ENCODE results near the gene KCNJ15.

The KCNJ15 gene

DNA sequence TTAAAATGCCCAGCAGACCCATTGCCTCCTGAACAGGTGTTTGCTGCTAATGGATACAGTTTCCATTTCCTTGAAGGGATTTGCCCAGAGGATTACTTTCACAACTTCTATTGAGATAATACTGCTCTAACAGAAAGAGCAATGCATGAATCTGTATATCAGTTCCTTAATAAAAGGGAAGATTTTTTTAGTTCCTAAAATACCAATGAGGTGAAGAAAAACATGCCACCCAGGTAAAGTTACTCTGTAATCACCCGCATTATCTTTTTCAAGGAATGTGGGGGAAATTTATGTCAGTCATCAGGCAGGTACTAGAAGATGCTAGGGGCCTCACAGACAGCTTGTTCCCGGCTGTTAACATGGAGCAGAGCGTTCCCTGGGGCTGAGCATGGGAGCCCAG, 41.1 kb downstream of the KCNJ15 start:
- Histone ChIP-seq H3K9ac (ENCODE audit: low read depth, low read length) (no peak overlapping the region), H3K4me1 (ENCODE audit: control insufficient read depth, insufficient read depth, low read length) (peaks cover 20% of the 10 kb centered on the region; the same call in 1 of the 2 replicates), H3K27me3 (ENCODE audit: control insufficient read depth, insufficient read depth, low read length) (no peaks in the 10 kb centered on the region), H3K36me3 (ENCODE audit: control insufficient read depth, insufficient read depth, low read length) (no peaks in the 10 kb centered on the region), H3K27ac (ENCODE audit: low read depth, low read length) (no peak overlapping the region), H3K9me3 (ENCODE audit: control insufficient read depth, insufficient read depth, low read length) (no peaks in the 10 kb centered on the region), H3K4me3 (ENCODE audit: low read depth, low read length) (no peak overlapping the region)

DNA sequence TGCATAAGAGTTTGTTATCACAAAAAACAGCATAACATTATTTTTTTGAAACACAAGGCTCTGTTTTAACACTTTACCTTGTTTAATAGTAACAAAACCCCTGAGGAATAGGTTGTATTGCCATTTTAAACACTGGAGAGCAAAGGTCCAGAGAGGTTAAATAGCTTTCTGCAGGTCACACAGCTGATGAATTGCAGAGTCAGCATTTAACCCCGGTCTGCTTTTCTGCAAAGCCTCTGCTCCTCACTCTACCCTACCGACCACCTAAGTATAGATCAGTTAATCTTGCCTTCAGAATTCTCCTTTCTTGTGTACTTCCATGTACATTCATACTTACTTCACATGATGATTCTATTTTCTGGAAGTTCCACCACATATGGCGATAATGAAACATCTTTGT, 42.0 kb downstream of the KCNJ15 start:
- no peak overlapping the region for H3K9ac ChIP-seq (ENCODE audit: low read depth, low read length)
- H3K4me3 ChIP-seq (ENCODE audit: low read depth, low read length): no peak overlapping the region
- no peaks in the 10 kb centered on the region for H3K36me3 ChIP-seq (ENCODE audit: control insufficient read depth, insufficient read depth, low read length)
- H3K4me1 ChIP-seq (ENCODE audit: control insufficient read depth, insufficient read depth, low read length): peaks cover 20% of the 10 kb centered on the region; the same call in 1 of the 2 replicates
- no peak overlapping the region for H3K27ac ChIP-seq (ENCODE audit: low read depth, low read length)
- no peaks in the 10 kb centered on the region for H3K27me3 ChIP-seq (ENCODE audit: control insufficient read depth, insufficient read depth, low read length)
- H3K9me3 ChIP-seq (ENCODE audit: control insufficient read depth, insufficient read depth, low read length): no peaks in the 10 kb centered on the region

DNA sequence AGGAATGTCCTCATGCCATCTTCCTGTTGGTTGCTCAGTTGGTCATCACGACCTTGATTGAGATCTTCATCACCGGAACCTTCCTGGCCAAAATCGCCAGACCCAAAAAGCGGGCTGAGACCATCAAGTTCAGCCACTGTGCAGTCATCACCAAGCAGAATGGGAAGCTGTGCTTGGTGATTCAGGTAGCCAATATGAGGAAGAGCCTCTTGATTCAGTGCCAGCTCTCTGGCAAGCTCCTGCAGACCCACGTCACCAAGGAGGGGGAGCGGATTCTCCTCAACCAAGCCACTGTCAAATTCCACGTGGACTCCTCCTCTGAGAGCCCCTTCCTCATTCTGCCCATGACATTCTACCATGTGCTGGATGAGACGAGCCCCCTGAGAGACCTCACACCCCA, 42.9 kb downstream of the KCNJ15 start:
- Histone ChIP-seq H3K4me3 (ENCODE audit: low read depth, low read length) (no peak overlapping the region), H3K9me3 (ENCODE audit: control insufficient read depth, insufficient read depth, low read length) (no peaks in the 10 kb centered on the region), H3K4me1 (ENCODE audit: control insufficient read depth, insufficient read depth, low read length) (peaks cover 20% of the 10 kb centered on the region; the same call in 1 of the 2 replicates), H3K27me3 (ENCODE audit: control insufficient read depth, insufficient read depth, low read length) (no peaks in the 10 kb centered on the region), H3K27ac (ENCODE audit: low read depth, low read length) (no peak overlapping the region), H3K9ac (ENCODE audit: low read depth, low read length) (no peak overlapping the region), H3K36me3 (ENCODE audit: control insufficient read depth, insufficient read depth, low read length) (no peaks in the 10 kb centered on the region)

DNA sequence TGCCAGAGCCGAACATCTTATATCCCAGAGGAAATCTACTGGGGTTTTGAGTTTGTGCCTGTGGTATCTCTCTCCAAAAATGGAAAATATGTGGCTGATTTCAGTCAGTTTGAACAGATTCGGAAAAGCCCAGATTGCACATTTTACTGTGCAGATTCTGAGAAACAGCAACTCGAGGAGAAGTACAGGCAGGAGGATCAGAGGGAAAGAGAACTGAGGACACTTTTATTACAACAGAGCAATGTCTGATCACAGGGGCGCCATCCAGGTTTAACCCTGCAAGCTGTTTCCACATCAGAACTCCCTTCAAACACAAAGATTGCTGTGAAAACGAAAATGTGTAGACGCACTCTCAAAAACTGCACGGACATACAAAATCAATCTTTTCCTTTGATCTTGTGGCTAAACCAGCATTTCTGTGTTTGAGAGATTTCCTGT, 43.4 kb downstream of the KCNJ15 start:
- peaks cover 20% of the 10 kb centered on the region; the same call in 1 of the 2 replicates for H3K4me1 ChIP-seq (ENCODE audit: control insufficient read depth, insufficient read depth, low read length)

DNA sequence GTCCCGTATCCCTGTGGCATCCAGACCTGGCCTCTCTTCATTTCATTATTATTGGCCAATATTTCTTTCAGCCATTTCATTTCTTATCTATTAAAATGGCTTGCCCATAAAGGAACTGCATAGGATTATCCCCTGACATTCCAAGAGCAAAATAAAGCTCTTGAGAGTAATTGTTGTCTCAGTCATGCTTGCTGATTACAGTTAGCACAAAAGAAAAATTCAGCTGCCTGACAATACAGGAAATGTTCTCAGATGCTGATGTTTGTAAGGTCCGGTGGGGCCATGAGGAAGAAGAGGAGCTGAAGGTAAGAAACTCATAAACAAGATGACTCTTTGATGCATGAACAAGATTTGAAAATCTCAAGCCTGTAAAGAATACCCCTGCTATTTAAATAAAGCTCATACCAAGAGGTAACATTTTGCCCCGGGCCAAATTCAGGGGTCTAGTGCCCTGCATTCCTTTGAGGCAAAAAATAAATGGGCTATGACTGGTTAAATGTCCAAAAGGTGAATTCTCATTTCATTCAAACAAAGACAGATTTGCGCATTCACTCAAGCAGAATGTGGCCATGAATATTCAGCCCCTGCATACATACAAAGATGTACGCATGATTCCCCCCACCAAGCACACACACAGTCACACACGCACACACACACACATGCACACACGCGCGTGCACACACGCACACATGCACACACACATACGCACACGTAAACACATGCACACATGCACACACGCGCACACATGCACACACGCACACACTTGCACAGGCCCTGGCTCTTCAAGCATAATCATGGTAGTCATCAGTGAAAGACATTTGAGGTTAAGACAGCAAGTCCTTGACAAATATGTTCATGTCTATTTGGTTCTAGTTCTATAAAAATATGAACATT, 44.8 kb downstream of the KCNJ15 start:
- peaks cover 20% of the 10 kb centered on the region; the same call in 1 of the 2 replicates for H3K4me1 ChIP-seq (ENCODE audit: control insufficient read depth, insufficient read depth, low read length)
- no peak overlapping the region for H3K27ac ChIP-seq (ENCODE audit: low read depth, low read length)
- no peaks in the 10 kb centered on the region for H3K27me3 ChIP-seq (ENCODE audit: control insufficient read depth, insufficient read depth, low read length)
- H3K4me3 ChIP-seq (ENCODE audit: low read depth, low read length): no peak overlapping the region
- no peak overlapping the region for H3K9ac ChIP-seq (ENCODE audit: low read depth, low read length)
- H3K36me3 ChIP-seq (ENCODE audit: control insufficient read depth, insufficient read depth, low read length): no peaks in the 10 kb centered on the region
- no peaks in the 10 kb centered on the region for H3K9me3 ChIP-seq (ENCODE audit: control insufficient read depth, insufficient read depth, low read length)

More for the DNA sequence above, 43.4 kb downstream of the KCNJ15 start:
- H3K27ac ChIP-seq (ENCODE audit: low read depth, low read length): no peak overlapping the region
- H3K4me3 ChIP-seq (ENCODE audit: low read depth, low read length): no peak overlapping the region
- H3K27me3 ChIP-seq (ENCODE audit: control insufficient read depth, insufficient read depth, low read length): no peaks in the 10 kb centered on the region
- H3K36me3 ChIP-seq (ENCODE audit: control insufficient read depth, insufficient read depth, low read length): no peaks in the 10 kb centered on the region
- no peak overlapping the region for H3K9ac ChIP-seq (ENCODE audit: low read depth, low read length)
- H3K9me3 ChIP-seq (ENCODE audit: control insufficient read depth, insufficient read depth, low read length): no peaks in the 10 kb centered on the region

DNA sequence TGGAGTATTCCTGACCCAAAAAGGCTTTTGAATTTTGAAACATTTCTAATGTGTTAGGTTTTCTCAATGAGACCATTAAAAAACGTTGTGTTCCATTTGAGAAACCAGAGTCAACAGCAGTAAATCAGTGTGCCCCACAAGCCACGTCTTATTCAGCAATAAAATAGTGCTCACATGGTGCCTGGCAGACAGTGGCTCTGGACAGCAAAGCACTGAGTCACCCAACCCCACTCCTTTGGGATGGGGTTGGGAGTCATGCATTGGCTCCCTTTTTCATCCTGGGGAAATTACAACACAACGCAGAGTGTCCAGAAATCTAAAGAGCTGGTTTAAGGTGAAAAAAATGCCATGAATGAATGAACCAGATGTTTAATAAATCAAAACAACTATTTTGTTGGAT, 46.5 kb downstream of the KCNJ15 start:
- H3K9ac ChIP-seq (ENCODE audit: low read depth, low read length): no peak overlapping the region
- peaks cover 6% of the 10 kb centered on the region; the same call in 1 of the 2 replicates for H3K4me1 ChIP-seq (ENCODE audit: control insufficient read depth, insufficient read depth, low read length)
- no peaks in the 10 kb centered on the region for H3K9me3 ChIP-seq (ENCODE audit: control insufficient read depth, insufficient read depth, low read length)
- no peak overlapping the region for H3K4me3 ChIP-seq (ENCODE audit: low read depth, low read length)
- H3K27me3 ChIP-seq (ENCODE audit: control insufficient read depth, insufficient read depth, low read length): no peaks in the 10 kb centered on the region
- H3K27ac ChIP-seq (ENCODE audit: low read depth, low read length): no peak overlapping the region
- no peaks in the 10 kb centered on the region for H3K36me3 ChIP-seq (ENCODE audit: control insufficient read depth, insufficient read depth, low read length)

DNA sequence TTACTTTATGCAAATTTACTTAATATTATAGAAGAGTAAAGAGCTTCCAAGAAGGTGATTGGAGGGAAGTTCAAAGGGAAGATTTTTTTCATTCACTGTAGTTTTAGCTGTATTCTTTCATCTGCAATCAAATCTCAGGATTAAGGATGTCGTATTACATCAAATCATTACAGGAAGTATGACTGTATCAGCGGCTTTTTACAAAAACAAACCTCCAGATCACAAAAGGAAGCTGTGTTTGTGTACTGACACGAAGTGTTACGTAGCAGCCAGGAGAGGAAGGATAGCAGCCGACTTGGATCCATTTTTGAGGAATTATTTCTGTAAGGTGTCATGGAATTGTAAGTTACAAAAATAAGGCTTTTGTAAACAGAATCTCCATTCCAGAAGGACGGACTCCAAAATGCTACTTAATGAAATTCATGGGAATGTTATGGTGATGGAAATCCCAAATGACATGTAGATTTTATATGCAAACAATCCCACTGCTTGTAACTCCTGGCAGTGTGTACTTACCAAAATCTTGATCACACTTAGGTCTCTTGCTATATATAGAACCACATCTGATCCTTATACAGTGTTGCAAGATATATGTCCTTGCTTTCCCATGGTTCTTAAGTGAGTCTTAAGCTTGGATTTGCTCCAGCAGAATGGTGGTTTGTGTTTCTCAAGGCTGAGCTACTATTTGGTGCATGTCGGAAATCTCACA, 49.8 kb downstream of the KCNJ15 start:
- no peaks in the 10 kb centered on the region for H3K27me3 ChIP-seq (ENCODE audit: control insufficient read depth, insufficient read depth, low read length)
- no peaks in the 10 kb centered on the region for H3K9me3 ChIP-seq (ENCODE audit: control insufficient read depth, insufficient read depth, low read length)
- H3K36me3 ChIP-seq (ENCODE audit: control insufficient read depth, insufficient read depth, low read length): no peaks in the 10 kb centered on the region
- H3K4me1 ChIP-seq (ENCODE audit: control insufficient read depth, insufficient read depth, low read length): peaks cover 11% of the 10 kb centered on the region
- H3K4me3 ChIP-seq (ENCODE audit: low read depth, low read length): no peak overlapping the region
- no peak overlapping the region for H3K27ac ChIP-seq (ENCODE audit: low read depth, low read length)
- H3K9ac ChIP-seq (ENCODE audit: low read depth, low read length): no peak overlapping the region

DNA sequence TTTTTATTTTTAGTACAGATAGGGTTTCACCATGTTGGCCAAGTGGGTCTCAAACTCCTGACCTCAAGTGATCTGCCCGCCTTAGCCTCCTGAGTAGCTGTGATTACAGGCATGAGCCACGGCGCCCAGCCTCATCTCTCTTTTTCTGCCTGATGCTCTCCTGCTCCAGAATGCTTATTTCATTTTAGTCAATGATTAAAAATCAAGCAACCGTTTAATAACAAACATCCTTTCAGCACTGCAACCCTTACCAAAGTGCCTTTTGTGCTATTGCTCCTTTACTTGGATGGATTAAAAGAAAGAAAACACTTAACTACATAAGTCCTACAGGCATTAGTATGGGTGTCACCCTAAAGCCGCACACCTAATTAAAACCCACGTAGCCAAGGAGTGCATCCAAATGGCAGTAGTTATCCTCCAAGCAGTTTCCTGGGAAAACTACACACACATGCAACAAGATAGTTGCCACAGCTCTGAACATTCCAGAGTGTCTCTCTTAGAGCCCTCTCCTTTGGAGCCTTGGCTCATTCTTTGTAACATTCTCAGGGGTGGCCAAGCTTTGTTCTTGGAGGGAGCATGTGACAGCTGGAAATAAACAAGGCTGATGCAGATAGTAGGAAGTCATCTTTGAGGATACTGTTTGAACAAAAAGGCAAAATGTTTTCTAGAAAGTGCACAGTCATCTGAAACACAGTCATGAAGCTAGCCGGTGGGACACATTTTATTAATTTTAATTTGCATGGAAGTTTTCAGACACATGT, 51.2 kb downstream of the KCNJ15 start:
- no peaks in the 10 kb centered on the region for H3K27me3 ChIP-seq (ENCODE audit: control insufficient read depth, insufficient read depth, low read length)
- no peak overlapping the region for H3K4me3 ChIP-seq (ENCODE audit: low read depth, low read length)
- no peak overlapping the region for H3K27ac ChIP-seq (ENCODE audit: low read depth, low read length)
- H3K36me3 ChIP-seq (ENCODE audit: control insufficient read depth, insufficient read depth, low read length): no peaks in the 10 kb centered on the region
- no peaks in the 10 kb centered on the region for H3K9me3 ChIP-seq (ENCODE audit: control insufficient read depth, insufficient read depth, low read length)
- no peak overlapping the region for H3K9ac ChIP-seq (ENCODE audit: low read depth, low read length)
- H3K4me1 ChIP-seq (ENCODE audit: control insufficient read depth, insufficient read depth, low read length): peaks cover 9% of the 10 kb centered on the region; the same call in 1 of the 2 replicates

DNA sequence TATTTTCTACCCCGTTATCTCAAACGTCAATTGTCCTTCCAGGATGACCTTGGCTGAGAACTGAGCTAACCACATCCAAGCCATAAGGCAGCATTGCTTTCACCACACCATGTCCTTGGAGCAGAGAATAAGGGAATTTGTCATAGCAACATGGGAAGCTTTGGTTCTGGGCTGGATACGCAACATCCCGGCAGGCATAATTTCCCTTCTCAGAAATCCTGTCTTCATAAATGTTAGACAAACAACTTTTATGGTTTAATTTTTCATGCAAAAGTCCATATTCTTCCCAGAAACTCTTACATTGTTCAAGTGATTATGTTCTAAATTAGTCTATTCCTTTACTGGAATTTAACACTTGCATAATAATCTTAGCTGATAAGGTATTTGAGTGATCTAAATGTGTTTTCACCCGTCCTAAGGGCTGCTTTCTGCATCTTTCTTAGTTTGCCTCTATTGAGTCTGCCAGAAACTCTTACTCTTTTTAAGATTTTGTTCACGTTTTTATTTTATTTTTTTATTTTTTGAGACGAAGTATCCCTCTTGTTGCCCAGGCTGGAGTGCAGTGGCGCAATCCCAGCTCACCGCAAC, 51.8 kb downstream of the KCNJ15 start:
- Histone ChIP-seq H3K36me3 (ENCODE audit: control insufficient read depth, insufficient read depth, low read length) (no peaks in the 10 kb centered on the region), H3K4me1 (ENCODE audit: control insufficient read depth, insufficient read depth, low read length) (peaks cover 9% of the 10 kb centered on the region; the same call in 1 of the 2 replicates), H3K27me3 (ENCODE audit: control insufficient read depth, insufficient read depth, low read length) (no peaks in the 10 kb centered on the region), H3K27ac (ENCODE audit: low read depth, low read length) (no peak overlapping the region), H3K9me3 (ENCODE audit: control insufficient read depth, insufficient read depth, low read length) (no peaks in the 10 kb centered on the region), H3K4me3 (ENCODE audit: low read depth, low read length) (no peak overlapping the region), H3K9ac (ENCODE audit: low read depth, low read length) (no peak overlapping the region)

DNA sequence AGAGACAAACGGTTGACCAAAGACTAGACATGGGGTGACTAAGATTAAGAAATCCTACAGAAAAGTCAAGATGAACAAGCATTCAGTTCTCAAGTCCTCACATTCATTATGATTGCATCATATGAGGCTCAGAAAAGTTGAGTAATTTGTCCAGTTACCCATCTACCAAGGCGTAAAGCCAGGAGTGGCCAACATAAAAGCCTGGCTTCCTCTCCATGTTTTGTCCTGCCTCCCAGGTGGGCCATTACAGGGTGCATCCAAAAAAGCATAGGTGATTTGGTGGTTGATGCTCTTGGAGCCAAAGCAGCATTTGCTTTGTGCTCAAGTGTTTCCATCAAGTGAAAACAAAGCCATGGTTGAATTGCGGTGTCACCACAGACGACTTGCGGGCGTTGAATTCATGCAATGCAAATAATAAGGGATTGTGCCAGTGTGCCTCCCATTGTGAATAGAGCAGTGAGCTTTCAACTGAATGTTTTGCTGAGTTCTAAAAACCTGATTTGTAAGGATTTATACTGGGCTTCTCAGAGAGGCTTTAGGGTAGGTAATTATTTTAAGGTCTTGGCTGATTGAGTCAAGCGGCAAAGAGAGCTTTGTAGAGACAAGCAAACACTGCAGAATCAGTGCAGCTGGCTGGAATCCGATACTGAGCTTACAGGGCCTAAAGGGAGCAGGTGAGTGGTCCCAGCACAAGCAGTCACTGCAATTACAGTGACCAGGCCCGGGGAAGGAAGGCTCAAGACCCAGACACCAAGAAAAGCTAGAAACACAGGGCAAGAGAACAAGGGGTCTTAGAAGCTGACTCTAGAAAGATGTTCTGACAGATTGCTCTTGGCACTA, 54.1 kb downstream of the KCNJ15 start:
- H3K9me3 ChIP-seq (ENCODE audit: control insufficient read depth, insufficient read depth, low read length): no peaks in the 10 kb centered on the region
- no peaks in the 10 kb centered on the region for H3K27me3 ChIP-seq (ENCODE audit: control insufficient read depth, insufficient read depth, low read length)
- no peak overlapping the region for H3K27ac ChIP-seq (ENCODE audit: low read depth, low read length)
- no peaks in the 10 kb centered on the region for H3K36me3 ChIP-seq (ENCODE audit: control insufficient read depth, insufficient read depth, low read length)
- H3K4me3 ChIP-seq (ENCODE audit: low read depth, low read length): no peak overlapping the region
- H3K4me1 ChIP-seq (ENCODE audit: control insufficient read depth, insufficient read depth, low read length): peaks cover 9% of the 10 kb centered on the region; the same call in 1 of the 2 replicates
- H3K9ac ChIP-seq (ENCODE audit: low read depth, low read length): no peak overlapping the region
